HG03135 (cell line): Measurements from ENCODE around the gene UNC80.

ENCODE experiments used
- ATAC-seq: cut with Tn5 transposase; IDR thresholded peaks from one replicate; pipeline ENCODE4 v1.9.1; 2021; ENCODE audit warnings: mild to moderate bottlenecking, moderate library complexity; ENCODE audit not compliant: unreplicated experiment

UNC80 gene

GRCh38 chr2:209960676-209961630 is 189.3 kb downstream of the UNC80 start:
- ATAC-seq: peak; percentile 98

- no peak for ATAC-seq
Observed at GRCh38 chr2:209965723-209966122, 194.1 kb downstream of the UNC80 start.

- ATAC-seq: no peak
Observed at GRCh38 chr2:209969692-209970091, 198.1 kb downstream of the UNC80 start.

- no peak for ATAC-seq
Observed at GRCh38 chr2:209970271-209970670, 198.6 kb downstream of the UNC80 start.

GRCh38 chr2:209970711-209971110 is 199.1 kb downstream of the UNC80 start:
- ATAC-seq: no peak

GRCh38 chr2:209973328-209973727 is 201.7 kb downstream of the UNC80 start:
- no peak for ATAC-seq

GRCh38 chr2:209974576-209974975 is 202.9 kb downstream of the UNC80 start:
- ATAC-seq: no peak

GRCh38 chr2:209976698-209977385 is 205.2 kb downstream of the UNC80 start:
- ATAC-seq: peak; percentile 85

- ATAC-seq: peak; percentile 61
Observed at GRCh38 chr2:209977386-209978239, 206.0 kb downstream of the UNC80 start.

GRCh38 chr2:209984291-209984690 is 212.7 kb downstream of the UNC80 start:
- no peak for ATAC-seq

- ATAC-seq: no peak
Observed at GRCh38 chr2:209985874-209986273, 214.2 kb downstream of the UNC80 start.

GRCh38 chr2:209986415-209986814 is 214.8 kb downstream of the UNC80 start:
- no peak for ATAC-seq

GRCh38 chr2:209988010-209988409 is 216.4 kb downstream of the UNC80 start:
- no peak for ATAC-seq

- no peak for ATAC-seq
Observed at GRCh38 chr2:209990838-209991237, 219.2 kb downstream of the UNC80 start.

- ATAC-seq: no peak
Observed at GRCh38 chr2:209993968-209994367, 222.3 kb downstream of the UNC80 start.

- ATAC-seq: no peak
Observed at GRCh38 chr2:209998596-209998995, 227.0 kb downstream of the UNC80 start.

GRCh38 chr2:210000464-210001324 is 229.1 kb downstream of the UNC80 start:
- no peak for ATAC-seq

- peak; percentile 100 for ATAC-seq
Observed at GRCh38 chr2:210002158-210003157, 230.8 kb downstream of the UNC80 start, which contains the start of gene RPE. RPE (plus strand) TSS chr2:210002638; CDS start chr2:210002662, 24 bp downstream.

GRCh38 chr2:210003359-210003758 is 231.7 kb downstream of the UNC80 start:
- ATAC-seq: no peak
